ENCODE results near the gene CCDC122.

The CCDC122 gene

DNA sequence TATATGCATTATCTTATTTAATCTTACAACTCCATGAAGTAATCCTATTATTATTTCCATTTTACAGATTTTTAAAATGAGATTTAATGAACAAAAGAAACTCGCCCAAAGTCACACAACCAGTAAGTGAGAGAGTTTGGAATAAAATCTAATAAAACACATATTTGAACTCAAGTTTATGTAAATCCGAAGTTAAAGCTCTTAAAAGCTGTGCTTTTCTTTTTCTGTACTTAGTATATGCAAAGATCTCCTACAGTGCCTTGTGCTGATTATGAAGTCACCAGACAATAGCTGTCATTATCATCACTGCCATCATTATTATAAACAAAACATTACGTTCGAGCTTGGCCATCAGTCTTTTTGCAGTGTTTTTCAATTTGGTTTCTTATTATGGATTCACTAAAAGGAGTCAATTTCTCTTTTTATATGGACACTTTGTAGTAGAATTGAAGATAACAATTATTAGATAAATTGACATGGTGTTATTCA lies 63.1 kb downstream of the CCDC122 start:
- H3K4me1 ChIP-seq (ENCODE audit: low read length), result no peaks in the 10 kb centered on the region
- no peak overlapping the region for H3K27ac ChIP-seq (ENCODE audit: low read length)
- no peak for TF ChIP-seq EZH2phosphoT487 (IDR thresholded peaks at IDR 0.05; ENCODE audit: low read depth)
- TF ChIP-seq, protein P1, sequence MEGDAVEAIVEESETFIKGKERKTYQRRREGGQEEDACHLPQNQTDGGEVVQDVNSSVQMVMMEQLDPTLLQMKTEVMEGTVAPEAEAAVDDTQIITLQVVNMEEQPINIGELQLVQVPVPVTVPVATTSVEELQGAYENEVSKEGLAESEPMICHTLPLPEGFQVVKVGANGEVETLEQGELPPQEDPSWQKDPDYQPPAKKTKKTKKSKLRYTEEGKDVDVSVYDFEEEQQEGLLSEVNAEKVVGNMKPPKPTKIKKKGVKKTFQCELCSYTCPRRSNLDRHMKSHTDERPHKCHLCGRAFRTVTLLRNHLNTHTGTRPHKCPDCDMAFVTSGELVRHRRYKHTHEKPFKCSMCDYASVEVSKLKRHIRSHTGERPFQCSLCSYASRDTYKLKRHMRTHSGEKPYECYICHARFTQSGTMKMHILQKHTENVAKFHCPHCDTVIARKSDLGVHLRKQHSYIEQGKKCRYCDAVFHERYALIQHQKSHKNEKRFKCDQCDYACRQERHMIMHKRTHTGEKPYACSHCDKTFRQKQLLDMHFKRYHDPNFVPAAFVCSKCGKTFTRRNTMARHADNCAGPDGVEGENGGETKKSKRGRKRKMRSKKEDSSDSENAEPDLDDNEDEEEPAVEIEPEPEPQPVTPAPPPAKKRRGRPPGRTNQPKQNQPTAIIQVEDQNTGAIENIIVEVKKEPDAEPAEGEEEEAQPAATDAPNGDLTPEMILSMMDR (IDR thresholded peaks at IDR 0.05; ENCODE audit: low read depth, low read length), result no peak
- H3K4me3 ChIP-seq (ENCODE audit: low read length), result no peak overlapping the region
- H4K20me1 ChIP-seq (ENCODE audit: insufficient read depth, low read length), result no peaks in the 10 kb centered on the region
- H3K9me3 ChIP-seq (ENCODE audit: insufficient read depth, low read length), result no peaks in the 10 kb centered on the region
- no peak overlapping the region for H2AFZ ChIP-seq (ENCODE audit: low read depth, low read length)
- H3K9ac ChIP-seq (ENCODE audit: low read length), result no peak overlapping the region
- no peaks in the 10 kb centered on the region for H3K36me3 ChIP-seq (replicated peaks; ENCODE audit: low read depth, low read length)
- no peaks in the 10 kb centered on the region for H3K79me2 ChIP-seq (ENCODE audit: low read length)
- peaks cover 6% of the 10 kb centered on the region; the same call in 1 of the 2 replicates for H3K27me3 ChIP-seq (ENCODE audit: low read depth, low read length)
- H3K4me2 ChIP-seq (ENCODE audit: low read length), result no peak overlapping the region

DNA sequence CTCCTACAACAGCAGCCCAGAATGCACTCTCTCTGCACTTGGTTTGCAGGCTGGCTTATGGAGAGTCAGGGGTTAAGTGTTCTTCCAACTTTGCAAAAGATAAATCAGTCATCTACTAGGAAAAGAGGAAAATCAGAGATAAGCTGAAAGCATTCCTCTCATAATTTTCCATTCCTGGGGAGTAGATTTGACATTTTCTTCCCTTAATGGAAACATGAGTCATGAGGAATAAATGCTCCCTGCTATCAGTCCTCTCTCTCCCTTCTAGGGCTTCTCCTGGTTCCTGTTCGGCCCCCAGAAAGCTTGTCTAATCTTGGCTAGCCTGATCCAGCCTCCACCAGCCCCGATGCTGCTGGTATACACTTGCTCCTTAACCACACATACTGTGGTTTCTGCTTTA lies 64.3 kb downstream of the CCDC122 start:
- no peaks in the 10 kb centered on the region for H4K20me1 ChIP-seq (ENCODE audit: insufficient read depth, low read length)
- H3K4me3 ChIP-seq (ENCODE audit: low read length), result no peak overlapping the region
- peaks cover 6% of the 10 kb centered on the region; the same call in 1 of the 2 replicates for H3K27me3 ChIP-seq (ENCODE audit: low read depth, low read length)
- H3K4me2 ChIP-seq (ENCODE audit: low read length), result no peak overlapping the region
- no peaks in the 10 kb centered on the region for H3K9me3 ChIP-seq (ENCODE audit: insufficient read depth, low read length)
- no peaks in the 10 kb centered on the region for H3K79me2 ChIP-seq (ENCODE audit: low read length)
- H3K4me1 ChIP-seq (ENCODE audit: low read length), result no peaks in the 10 kb centered on the region
- no peak overlapping the region for H2AFZ ChIP-seq (ENCODE audit: low read depth, low read length)
- H3K36me3 ChIP-seq (replicated peaks; ENCODE audit: low read depth, low read length), result no peaks in the 10 kb centered on the region
- no peak overlapping the region for H3K27ac ChIP-seq (ENCODE audit: low read length)
- TF ChIP-seq EZH2phosphoT487 (IDR thresholded peaks at IDR 0.05; ENCODE audit: low read depth), result no peak
- TF ChIP-seq, protein P1 (IDR thresholded peaks at IDR 0.05; ENCODE audit: low read depth, low read length), result no peak
- H3K9ac ChIP-seq (ENCODE audit: low read length), result no peak overlapping the region

DNA sequence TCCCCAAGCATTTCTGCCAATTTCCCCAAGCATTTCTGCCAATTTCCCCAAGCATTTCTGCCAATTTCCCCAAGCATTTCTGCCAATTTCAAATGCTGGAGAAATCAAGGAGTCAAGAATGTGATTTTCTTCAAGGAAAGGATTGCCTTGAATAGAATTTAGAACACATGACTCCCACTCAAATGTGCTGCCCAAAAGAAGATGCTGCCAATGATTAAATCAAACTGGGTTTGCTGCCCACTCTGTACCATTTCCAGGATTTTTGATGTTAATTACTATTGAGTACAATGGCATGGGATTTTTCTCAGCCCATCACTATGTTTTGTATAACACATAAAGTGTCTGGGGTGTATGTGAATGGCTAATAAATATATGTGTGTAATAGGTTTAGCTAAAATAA lies 70.9 kb downstream of the CCDC122 start:
- no peaks in the 10 kb centered on the region for H3K9me3 ChIP-seq (ENCODE audit: insufficient read depth, low read length)
- no peak overlapping the region for H3K4me3 ChIP-seq (ENCODE audit: low read length)
- no peak overlapping the region for H3K27ac ChIP-seq (ENCODE audit: low read length)
- H3K9ac ChIP-seq (ENCODE audit: low read length), result no peak overlapping the region
- H3K79me2 ChIP-seq (ENCODE audit: low read length), result no peaks in the 10 kb centered on the region
- TF ChIP-seq, protein P1 (IDR thresholded peaks at IDR 0.05; ENCODE audit: low read depth, low read length), result no peak
- no peak for TF ChIP-seq EZH2phosphoT487 (IDR thresholded peaks at IDR 0.05; ENCODE audit: low read depth)
- H2AFZ ChIP-seq (ENCODE audit: low read depth, low read length), result no peak overlapping the region
- no peaks in the 10 kb centered on the region for H3K36me3 ChIP-seq (replicated peaks; ENCODE audit: low read depth, low read length)
- 0 out of 2 replicates have a peak, but pooled peaks cover 5% of the 10 kb centered on the region for H3K27me3 ChIP-seq (ENCODE audit: low read depth, low read length)
- peak overlapping the region; percentile 16; the same call in 1 of the 2 replicates for H3K4me2 ChIP-seq (ENCODE audit: low read length)
- H4K20me1 ChIP-seq (ENCODE audit: insufficient read depth, low read length), result no peaks in the 10 kb centered on the region
- H3K4me1 ChIP-seq (ENCODE audit: low read length), result peaks cover 27% of the 10 kb centered on the region

DNA sequence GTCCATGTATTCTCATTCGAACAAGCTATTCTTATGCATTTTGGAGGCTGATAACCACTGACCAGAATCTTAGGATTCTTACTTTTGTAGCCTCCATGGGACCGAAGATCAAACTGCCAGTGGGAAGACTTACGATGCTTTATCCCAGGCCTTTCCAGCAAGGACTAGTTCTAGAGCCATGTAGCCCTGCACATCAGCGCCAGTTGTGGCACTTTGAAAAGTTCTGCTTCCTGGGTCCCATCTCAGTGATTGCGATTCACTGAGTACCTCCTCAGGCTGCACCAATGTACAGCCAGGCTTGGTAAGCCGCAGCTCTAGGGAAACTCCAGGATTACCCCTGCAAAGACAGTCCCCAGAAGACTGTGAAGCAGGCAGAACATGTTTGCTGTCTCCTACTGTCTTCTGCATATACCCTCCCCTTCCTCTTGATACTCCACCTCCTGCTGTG lies 73.8 kb downstream of the CCDC122 start:
- no peak overlapping the region for H3K4me3 ChIP-seq (ENCODE audit: low read length)

More for the DNA sequence above, 73.8 kb downstream of the CCDC122 start:
- Histone ChIP-seq H3K9me3 (ENCODE audit: insufficient read depth, low read length) (no peaks in the 10 kb centered on the region), H3K9ac (ENCODE audit: low read length) (no peak overlapping the region), H3K79me2 (ENCODE audit: low read length) (no peaks in the 10 kb centered on the region), H4K20me1 (ENCODE audit: insufficient read depth, low read length) (no peaks in the 10 kb centered on the region), H3K27ac (ENCODE audit: low read length) (no peak overlapping the region), H2AFZ (ENCODE audit: low read depth, low read length) (no peak overlapping the region), H3K4me2 (ENCODE audit: low read length) (peak overlapping the region; percentile 28; the same call in 1 of the 2 replicates), H3K4me1 (ENCODE audit: low read length) (peaks cover 27% of the 10 kb centered on the region), H3K27me3 (ENCODE audit: low read depth, low read length) (0 out of 2 replicates have a peak, but pooled peaks cover 5% of the 10 kb centered on the region), H3K36me3 (replicated peaks; ENCODE audit: low read depth, low read length) (no peaks in the 10 kb centered on the region)
- TF ChIP-seq, protein P1 (IDR thresholded peaks at IDR 0.05; ENCODE audit: low read depth, low read length), result no peak
- TF ChIP-seq EZH2phosphoT487 (IDR thresholded peaks at IDR 0.05; ENCODE audit: low read depth), result no peak
